HG02763 (cell line): ENCODE results near the gene STMN3.
"Not testable (repeated sequence)": the region's sequence is repeated elsewhere in the genome, so short reads cannot be mapped to it uniquely, and the experiment has no call there.

ENCODE experiments used
- ATAC-seq: cut with Tn5 transposase; IDR thresholded peaks from one replicate; pipeline ENCODE4 v1.9.1; 2021; ENCODE audit warnings: mild to moderate bottlenecking, moderate library complexity; ENCODE audit not compliant: unreplicated experiment

The STMN3 gene

DNA sequence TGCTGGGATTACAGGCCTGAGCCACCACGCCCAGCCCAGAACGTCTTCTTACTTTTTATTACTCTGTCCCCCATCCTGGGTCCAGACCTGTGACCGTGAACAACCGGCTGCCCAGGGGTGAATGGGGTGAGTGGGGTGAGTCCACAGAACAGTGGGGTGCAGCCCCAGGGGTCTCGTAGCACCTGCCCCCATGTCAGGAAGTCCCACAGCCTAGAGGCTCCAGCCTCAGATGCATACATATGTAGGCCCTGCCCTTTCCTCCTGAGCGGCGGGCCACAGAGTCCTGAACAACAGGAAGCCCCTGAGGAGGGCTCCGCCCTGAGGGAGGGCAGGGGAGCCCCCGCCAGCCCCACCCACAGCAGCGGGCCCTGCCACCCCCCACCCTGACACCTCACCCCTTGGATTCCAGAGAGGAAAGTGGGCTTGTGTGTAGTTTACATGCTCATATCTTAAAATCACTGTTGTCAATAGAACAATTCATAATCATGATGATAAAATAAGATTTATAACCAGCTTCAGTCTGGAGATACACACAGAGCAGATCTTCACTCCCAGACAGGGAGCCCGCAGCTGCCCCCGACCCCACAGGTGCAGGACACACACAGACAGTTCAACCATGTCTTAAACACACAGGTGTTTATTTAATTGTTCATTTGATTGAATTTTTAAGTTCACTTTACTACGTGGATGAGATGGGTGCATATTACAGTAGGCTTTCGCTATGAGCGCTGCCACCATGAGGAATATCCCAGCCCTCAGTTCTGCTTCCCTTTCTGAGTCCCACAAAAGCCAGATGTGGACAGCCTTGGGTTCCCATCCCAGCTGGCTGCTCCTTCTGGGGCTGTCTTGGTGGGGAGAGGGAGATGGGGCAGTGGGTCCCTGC, 13.9 kb downstream of the STMN3 start:
- ATAC-seq: no peak

DNA sequence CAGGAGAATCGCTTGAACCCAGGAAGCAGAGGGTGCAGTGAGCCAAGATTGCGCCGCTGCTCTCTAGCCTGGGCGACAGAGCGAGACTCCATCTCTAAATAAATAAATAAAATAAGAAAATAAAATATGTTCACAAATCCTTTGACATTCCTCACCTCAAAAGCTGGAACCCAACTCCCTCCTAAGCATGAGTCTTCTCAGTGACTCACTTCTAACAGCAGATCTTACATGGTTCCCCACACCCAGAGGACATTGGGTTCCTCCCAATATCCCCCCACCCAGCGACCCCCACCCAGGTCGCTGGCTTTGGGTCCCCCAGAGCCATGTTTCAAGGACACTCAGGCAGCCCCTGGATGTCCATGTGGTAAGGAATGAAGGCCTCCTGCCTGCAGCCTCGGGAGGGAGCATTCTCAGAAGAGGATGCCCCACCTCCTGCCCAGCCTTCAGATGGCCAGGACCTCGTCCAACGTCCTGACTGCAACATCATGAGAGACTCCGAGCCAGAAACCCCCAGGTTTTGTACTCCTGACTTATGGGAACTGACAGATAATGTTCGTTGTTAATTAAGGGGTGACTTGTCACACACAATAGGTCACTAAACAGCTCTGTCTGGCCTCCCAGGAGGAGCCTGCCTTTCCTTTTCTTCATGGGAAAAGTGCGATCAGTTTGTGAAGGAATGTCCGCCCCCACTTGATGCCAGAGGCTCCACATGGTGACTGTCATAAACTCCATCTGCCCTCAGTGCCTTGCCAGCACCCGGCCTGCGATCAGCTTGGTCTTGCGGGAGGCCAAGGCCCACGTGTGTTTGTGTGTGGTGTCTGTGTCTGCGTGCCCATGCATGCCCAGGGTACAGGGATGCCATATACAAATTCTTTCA, 16.2 kb downstream of the STMN3 start:
- no peak for ATAC-seq

GRCh38 chr20:63635431-63636141, 17.6 kb downstream of the STMN3 start:
- no peak for ATAC-seq

- no peak for ATAC-seq
Measured at GRCh38 chr20:63633732-63634131, 19.5 kb downstream of the STMN3 start.

DNA sequence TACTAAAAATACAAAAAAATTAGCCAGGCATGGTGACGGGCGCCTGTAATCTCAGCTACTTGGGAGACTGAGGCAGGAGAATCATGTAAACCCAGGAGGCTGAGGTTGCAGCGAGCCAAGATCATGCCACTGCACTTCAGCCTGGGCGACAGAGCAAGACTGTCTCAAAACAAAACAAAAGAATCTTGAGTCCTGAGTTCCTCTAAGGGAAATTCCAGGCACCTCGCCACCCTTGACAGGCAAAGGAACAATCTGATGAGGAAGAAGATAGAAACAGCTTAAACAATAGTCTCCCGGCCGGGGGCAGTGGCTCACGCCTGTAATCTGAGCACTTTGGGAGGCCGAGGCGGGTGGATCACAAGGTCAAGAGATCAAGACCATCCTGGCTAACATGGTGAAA, 21.8 kb downstream of the STMN3 start:
- ATAC-seq: not testable (repeated sequence)

GRCh38 chr20:63630956-63631355, 22.3 kb downstream of the STMN3 start:
- ATAC-seq: not testable (repeated sequence)

GRCh38 chr20:63628246-63628975, 24.8 kb downstream of the STMN3 start:
- no peak for ATAC-seq

DNA sequence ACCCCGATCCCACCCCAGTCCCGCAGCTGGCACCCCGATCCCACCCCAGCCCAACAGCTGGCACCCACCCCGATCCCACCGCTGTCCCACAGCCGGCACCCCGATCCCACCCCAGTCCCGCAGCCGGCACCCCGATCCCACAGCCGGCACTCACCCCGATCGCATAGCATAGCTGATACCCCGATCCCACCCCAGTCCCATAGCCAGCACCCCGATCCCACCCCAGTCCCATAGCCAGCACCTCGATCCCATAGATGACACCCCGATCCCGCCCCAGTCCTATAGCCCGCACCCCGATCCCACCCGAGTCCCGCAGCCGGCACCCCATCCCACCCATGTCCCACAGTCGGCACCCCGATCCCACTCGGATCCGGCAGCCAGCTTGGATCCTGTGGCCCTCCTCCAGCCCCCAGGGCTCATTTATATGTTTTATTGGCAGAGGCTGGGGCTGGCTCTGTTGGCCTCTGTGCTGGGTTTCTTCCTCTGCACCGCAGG, 25.4 kb downstream of the STMN3 start:
- no peak for ATAC-seq

DNA sequence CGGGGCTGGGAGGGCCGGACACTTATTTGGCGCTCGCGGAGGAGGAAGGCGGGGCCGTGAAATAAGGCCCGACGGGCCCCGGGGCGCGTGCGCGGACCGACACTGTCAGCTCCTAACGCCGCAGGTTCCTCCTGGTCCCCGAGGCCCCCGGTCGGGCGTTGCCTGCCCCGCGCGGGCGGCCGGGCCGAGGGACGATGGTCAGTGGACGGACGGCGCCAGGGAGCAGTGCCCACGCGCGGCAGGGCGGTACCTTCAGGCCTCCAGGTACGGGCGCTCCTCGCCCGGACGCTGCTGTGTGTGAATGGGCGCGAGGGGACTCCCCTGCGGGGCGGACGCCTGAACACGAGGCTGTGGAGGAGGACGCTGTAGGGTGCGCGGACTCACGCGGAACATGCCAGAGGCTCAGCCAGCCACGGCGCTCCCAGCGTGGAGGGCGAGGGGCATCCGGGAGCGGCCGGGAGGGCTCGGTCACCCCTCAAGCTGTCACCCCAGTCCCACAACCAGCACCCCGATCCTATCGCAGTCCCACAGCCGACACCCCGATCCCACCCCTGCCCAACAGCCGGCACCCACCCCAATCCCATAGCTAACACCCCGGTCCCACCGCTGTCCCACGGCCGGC, 26.0 kb downstream of the STMN3 start:
- ATAC-seq: peak; percentile 83

DNA sequence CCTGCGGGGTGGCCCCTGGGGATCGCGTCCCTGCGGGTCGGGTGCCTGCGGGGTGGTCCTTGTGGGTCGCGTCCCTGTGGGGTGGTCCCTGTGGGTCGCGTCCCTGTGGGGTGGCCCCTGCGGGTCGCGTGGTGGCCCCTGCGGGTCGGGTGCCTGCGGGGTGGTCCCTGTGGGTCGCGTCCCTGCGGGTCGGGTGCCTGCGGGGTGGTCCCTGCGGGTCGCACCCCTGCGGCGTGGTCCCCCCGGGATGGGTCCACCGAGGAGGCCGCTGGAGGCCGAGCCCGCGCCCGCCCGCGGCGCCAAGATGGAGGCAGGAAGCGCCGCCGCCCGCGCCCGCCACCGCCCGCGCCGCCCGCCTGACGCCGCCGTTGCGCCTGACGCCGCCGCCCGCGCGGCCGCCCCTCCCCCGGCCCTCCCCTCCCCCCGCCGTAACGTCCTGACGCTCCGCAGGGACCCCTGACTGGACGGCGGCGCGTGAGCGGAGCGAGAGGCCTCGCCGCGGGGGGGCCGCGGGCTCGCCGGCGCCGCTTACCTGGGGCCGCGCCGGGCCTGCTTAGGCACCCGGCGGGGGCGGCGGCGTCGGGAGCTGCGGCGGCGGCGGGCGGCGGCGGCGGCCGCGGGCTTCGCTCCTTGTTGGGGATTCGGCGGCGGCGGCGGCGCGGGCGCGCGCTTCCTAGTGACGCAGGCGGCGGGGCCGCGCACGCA, 26.6 kb downstream of the STMN3 start, which contains the start of gene GMEB2:
GMEB2 (minus strand) TSS at position 678 of the 705 bp plus-strand sequence. CDS start 7,704 bp downstream, outside the sequence.
- peak; percentile 37 for ATAC-seq

- ATAC-seq: no peak
Measured at GRCh38 chr20:63625771-63626423, 27.3 kb downstream of the STMN3 start.

GRCh38 chr20:63624486-63624885, 28.7 kb downstream of the STMN3 start:
- ATAC-seq: no peak

DNA sequence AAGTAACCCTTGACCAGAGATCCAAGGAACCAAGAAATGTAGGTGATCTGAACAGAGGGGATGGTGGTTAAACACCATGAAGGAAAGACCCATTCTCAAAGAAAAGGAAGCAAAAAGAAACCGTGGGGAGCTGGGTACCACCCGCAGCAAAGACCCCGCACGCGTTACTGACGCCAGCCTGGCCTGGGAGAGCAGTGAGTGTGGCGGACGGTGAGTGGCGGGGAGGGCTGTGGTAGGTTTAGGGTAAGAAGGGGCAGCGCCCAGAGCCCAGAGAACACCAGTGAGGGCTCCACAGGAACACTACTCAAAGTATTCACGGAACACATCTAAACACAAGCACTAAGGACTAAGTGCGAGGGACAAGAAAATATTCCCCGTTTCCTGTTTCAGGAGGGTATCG, 30.5 kb downstream of the STMN3 start:
- no peak for ATAC-seq

DNA sequence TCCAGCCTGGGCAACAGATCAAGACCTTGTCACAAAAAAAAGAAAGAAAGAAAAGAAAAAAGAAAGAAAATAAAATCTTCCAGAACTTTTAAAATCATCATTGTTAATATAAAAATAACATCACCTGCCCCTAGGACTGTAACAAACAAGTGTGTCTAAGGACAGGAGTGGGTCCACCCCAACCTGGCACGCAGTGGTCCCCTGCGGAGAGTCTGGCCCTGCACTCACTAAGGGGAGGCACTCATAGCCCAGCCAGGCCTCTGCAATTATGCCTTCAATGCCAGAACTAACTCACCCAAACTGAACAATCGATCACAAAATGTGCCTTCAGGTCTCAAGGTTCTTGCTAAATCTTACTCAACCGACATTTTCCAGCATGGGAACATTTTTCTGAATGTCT, 31.1 kb downstream of the STMN3 start:
- ATAC-seq: no peak

DNA sequence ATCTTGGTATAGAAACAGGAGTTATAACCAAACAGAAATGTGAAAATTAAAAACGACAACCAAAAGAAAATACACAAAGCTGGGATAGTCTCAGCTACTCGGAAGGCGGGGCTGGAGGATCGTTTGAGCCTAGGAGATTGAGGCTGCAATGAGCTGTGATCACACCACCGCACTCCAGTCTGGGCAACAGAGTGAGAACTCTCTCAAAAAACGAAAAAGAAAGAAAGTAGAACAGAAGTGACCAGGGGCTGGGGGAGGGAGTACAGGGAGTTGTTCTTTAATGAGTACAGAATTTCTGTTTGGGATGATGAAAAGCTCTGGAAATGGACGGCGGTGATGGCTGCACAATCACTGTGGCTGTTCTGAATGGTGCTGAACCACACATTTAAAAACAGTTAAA, 32.2 kb downstream of the STMN3 start:
- no peak for ATAC-seq

DNA sequence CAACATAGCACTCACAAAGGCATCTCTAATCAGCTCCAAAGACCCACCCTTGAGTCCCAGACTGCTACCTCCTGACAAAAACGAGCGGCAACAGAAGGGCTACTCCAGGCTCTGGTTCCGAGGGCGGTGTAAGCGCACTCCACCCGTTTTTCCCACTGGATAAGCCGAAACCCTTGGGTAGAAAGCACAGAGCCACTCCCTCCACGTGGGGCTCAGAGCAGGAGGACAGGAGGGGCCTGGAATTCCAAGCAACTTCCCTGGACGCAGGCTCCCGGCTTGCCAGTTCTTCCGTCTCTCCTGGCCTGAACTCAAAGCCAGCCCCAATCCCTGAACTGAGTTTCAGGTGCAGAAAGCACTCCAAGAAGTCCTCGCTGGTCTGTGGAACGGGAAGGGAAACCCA, 33.7 kb downstream of the STMN3 start:
- no peak for ATAC-seq

- no peak for ATAC-seq
Measured at GRCh38 chr20:63619086-63619485, 34.1 kb downstream of the STMN3 start.

DNA sequence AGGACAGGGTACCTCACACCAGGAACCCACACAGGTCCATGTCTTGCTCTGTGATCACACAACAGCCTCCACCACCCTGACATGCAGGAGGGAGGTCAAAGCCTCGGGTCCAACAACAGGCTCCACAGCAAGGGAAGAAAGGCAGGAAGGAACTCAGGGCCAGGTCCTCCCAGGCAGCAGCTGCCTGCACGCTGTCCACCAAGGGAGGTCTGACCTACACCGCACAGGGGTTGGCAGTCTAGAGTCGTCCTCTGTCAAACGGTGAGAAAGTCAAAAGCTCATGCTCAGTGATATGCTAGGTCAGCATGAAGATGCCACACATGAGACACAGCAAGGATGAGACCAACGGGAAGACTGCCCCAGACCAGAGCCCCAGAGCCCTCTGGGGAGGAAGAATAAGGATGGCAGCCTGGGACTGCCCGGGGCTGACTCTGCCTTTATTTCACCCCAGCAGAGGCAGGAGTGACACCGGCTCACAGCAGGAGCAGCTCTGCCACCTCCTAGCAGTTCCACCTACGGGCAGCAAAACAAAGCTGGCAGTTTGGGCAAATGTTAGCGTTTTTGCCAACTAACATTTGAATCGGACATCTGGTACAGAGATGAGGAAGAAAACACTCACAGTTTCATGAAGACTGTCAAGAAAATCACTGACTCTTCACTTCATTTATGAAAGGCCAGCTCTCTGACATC, 34.8 kb downstream of the STMN3 start:
- ATAC-seq: no peak
